ENCODE results near the gene SYCP3. TPM values are rescaled to one million over a fixed set of nuclear protein-coding genes. Genes with fewer than 3 reads are reported as not detected.

Gene SYCP3
- total and polyA plus RNA-seq, 2 of the 13 experiments (the other 11 are each of a cell fraction or from before 2014, with no cell fraction given), result not detected

DNA sequence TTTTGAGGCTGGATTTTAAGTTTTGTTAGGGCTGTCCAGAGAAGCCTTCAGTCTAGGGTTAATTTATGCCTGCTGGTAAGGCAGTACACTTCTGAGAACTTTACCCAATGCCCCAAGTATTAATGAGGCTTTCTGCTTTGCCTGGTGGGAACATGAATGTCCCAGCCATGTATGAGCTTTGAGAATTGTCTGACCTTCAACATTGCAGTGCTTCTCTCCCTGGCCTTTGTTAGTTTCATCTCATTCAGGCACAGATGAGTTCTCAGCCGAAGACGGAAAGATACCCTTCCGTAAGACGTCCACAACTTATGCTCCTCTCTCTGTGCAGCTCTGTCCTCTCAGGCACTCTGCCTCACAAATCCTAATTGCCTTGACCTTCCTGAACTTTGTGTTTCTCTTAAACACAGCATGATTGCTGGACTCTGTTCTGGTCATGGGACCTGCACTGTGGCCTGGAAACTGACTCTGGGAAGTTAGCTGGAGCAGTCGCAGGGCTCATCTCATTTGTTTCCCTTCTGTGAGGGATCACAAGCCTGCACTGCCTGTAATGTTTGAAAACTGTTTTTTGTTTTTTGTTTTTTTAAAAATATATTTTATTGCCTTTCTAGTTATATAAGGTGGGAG, 26.1 kb downstream of the SYCP3 start (continued):
- TF ChIP-seq MTF2 (CRISPR knock-in tag; IDR thresholded peaks at IDR 0.05; ENCODE audit: borderline replicate concordance) (no peak), ZNF615 (CRISPR knock-in tag; IDR thresholded peaks at IDR 0.05; ENCODE audit: borderline replicate concordance) (no peak), ATF7 (IDR thresholded peaks at IDR 0.05) (no peak), ATF7 (CRISPR knock-in tag; IDR thresholded peaks at IDR 0.05) (no peak), SNAI1 (CRISPR knock-in tag; IDR thresholded peaks at IDR 0.05; ENCODE audit: borderline replicate concordance) (no peak), ZNF780A (CRISPR knock-in tag; IDR thresholded peaks at IDR 0.05) (no peak), ZNF256 (CRISPR knock-in tag; conservative IDR thresholded peaks at IDR 0.05) (no peak), RARA (CRISPR knock-in tag; IDR thresholded peaks at IDR 0.05) (peak; percentile 95), ZNF180 (CRISPR knock-in tag; IDR thresholded peaks at IDR 0.05; ENCODE audit: borderline replicate concordance, low read depth) (no peak), DPF2 (CRISPR knock-in tag; IDR thresholded peaks at IDR 0.05; ENCODE audit: borderline replicate concordance, low read depth) (peak; percentile 67; the same call in 1 of the 2 replicates), ZNF724P (CRISPR knock-in tag; IDR thresholded peaks at IDR 0.05; ENCODE audit: borderline replicate concordance) (no peak), RXRA (CRISPR knock-in tag; IDR thresholded peaks at IDR 0.05) (peak; percentile 88; the same call in 1 of the 2 replicates), ZNF788 (CRISPR knock-in tag; IDR thresholded peaks at IDR 0.05; ENCODE audit: borderline replicate concordance) (peak; percentile 53; the same call in 1 of the 2 replicates), MLLT10 (CRISPR knock-in tag; IDR thresholded peaks at IDR 0.05) (no peak), ZSCAN29 (CRISPR knock-in tag; conservative IDR thresholded peaks at IDR 0.05) (no peak)
- TF ChIP-seq, protein P1, sequence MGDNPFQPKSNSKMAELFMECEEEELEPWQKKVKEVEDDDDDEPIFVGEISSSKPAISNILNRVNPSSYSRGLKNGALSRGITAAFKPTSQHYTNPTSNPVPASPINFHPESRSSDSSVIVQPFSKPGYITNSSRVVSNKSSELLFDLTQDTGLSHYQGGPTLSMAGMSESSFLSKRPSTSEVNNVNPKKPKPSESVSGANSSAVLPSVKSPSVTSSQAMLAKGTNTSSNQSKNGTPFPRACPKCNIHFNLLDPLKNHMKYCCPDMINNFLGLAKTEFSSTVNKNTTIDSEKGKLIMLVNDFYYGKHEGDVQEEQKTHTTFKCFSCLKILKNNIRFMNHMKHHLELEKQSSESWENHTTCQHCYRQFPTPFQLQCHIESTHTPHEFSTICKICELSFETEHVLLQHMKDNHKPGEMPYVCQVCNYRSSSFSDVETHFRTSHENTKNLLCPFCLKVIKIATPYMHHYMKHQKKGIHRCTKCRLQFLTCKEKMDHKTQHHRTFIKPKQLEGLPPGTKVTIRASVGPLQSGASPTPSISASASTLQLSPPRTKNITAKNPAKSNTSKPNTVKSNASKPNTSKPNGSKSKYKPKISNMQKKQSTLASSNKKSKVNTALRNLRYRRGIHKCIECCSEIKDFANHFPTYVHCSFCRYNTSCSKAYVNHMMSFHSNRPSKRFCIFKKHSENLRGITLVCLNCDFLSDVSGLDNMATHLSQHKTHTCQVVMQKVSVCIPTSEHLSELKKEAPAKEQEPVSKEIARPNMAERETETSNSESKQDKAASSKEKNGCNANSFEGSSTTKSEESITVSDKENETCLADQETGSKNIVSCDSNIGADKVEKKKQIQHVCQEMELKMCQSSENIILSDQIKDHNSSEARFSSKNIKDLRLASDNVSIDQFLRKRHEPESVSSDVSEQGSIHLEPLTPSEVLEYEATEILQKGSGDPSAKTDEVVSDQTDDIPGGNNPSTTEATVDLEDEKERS (CRISPR knock-in tag; IDR thresholded peaks at IDR 0.05), result no peak
- TF ChIP-seq, protein P2, sequence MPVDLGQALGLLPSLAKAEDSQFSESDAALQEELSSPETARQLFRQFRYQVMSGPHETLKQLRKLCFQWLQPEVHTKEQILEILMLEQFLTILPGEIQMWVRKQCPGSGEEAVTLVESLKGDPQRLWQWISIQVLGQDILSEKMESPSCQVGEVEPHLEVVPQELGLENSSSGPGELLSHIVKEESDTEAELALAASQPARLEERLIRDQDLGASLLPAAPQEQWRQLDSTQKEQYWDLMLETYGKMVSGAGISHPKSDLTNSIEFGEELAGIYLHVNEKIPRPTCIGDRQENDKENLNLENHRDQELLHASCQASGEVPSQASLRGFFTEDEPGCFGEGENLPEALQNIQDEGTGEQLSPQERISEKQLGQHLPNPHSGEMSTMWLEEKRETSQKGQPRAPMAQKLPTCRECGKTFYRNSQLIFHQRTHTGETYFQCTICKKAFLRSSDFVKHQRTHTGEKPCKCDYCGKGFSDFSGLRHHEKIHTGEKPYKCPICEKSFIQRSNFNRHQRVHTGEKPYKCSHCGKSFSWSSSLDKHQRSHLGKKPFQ (CRISPR knock-in tag; IDR thresholded peaks at IDR 0.05; ENCODE audit: insufficient replicate concordance), result no peak
- TF ChIP-seq, protein P3, sequence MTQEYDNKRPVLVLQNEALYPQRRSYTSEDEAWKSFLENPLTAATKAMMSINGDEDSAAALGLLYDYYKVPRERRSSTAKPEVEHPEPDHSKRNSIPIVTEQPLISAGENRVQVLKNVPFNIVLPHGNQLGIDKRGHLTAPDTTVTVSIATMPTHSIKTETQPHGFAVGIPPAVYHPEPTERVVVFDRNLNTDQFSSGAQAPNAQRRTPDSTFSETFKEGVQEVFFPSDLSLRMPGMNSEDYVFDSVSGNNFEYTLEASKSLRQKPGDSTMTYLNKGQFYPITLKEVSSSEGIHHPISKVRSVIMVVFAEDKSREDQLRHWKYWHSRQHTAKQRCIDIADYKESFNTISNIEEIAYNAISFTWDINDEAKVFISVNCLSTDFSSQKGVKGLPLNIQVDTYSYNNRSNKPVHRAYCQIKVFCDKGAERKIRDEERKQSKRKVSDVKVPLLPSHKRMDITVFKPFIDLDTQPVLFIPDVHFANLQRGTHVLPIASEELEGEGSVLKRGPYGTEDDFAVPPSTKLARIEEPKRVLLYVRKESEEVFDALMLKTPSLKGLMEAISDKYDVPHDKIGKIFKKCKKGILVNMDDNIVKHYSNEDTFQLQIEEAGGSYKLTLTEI (CRISPR knock-in tag; conservative IDR thresholded peaks at IDR 0.05), result no peak
- TF ChIP-seq, protein P4, sequence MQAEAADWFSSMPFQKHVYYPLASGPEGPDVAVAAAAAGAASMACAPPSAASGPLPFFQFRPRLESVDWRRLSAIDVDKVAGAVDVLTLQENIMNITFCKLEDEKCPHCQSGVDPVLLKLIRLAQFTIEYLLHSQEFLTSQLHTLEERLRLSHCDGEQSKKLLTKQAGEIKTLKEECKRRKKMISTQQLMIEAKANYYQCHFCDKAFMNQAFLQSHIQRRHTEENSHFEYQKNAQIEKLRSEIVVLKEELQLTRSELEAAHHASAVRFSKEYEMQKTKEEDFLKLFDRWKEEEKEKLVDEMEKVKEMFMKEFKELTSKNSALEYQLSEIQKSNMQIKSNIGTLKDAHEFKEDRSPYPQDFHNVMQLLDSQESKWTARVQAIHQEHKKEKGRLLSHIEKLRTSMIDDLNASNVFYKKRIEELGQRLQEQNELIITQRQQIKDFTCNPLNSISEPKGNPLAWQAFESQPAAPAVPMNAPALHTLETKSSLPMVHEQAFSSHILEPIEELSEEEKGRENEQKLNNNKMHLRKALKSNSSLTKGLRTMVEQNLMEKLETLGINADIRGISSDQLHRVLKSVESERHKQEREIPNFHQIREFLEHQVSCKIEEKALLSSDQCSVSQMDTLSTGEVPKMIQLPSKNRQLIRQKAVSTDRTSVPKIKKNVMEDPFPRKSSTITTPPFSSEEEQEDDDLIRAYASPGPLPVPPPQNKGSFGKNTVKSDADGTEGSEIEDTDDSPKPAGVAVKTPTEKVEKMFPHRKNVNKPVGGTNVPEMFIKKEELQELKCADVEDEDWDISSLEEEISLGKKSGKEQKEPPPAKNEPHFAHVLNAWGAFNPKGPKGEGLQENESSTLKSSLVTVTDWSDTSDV (CRISPR knock-in tag; IDR thresholded peaks at IDR 0.05), result no peak
- TF ChIP-seq, protein P5, sequence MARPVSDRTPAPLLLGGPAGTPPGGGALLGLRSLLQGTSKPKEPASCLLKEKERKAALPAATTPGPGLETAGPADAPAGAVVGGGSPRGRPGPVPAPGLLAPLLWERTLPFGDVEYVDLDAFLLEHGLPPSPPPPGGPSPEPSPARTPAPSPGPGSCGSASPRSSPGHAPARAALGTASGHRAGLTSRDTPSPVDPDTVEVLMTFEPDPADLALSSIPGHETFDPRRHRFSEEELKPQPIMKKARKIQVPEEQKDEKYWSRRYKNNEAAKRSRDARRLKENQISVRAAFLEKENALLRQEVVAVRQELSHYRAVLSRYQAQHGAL (CRISPR knock-in tag; IDR thresholded peaks at IDR 0.05; ENCODE audit: not compliant biosample characterization), result no peak
